HepG2 (cell line): Measurements from ENCODE around the gene IGLON5. TPM values are rescaled to one million over a fixed set of nuclear protein-coding genes. Genes with fewer than 3 reads are reported as not detected.

ENCODE experiments used
- BATF2 ChIP-seq: sonication (generic); formaldehyde crosslinking; IDR thresholded peaks from 2 replicates; pipeline ENCODE4 v1.8.0; 2022; ENCODE audit warnings: mild to moderate bottlenecking, missing genetic modification reagents, moderate library complexity
- CBX5 ChIP-seq: sonication (generic); formaldehyde crosslinking; IDR thresholded peaks from 2 replicates; pipeline ENCODE4 v1.4.0; 2020; ENCODE audit warnings: missing genetic modification reagents, borderline replicate concordance
- GATAD1 ChIP-seq: IDR thresholded peaks from 2 replicates; pipeline ENCODE4 v1.6.1; 2016; ENCODE audit warnings: missing genetic modification reagents, missing compliant biosample characterization
- GATAD2A ChIP-seq: IDR thresholded peaks from 2 replicates; pipeline ENCODE4 v1.6.1; 2016
- GMEB2 ChIP-seq: IDR thresholded peaks from 2 replicates; pipeline ENCODE4 v1.6.1; 2016; ENCODE audit warnings: missing biosample characterization, missing genetic modification reagents, low read depth
- KDM4B ChIP-seq: sonication (generic); formaldehyde crosslinking; IDR thresholded peaks from 2 replicates; pipeline ENCODE4 v1.4.0; 2020; ENCODE audit warnings: missing genetic modification reagents
- MAFG ChIP-seq: sonication (generic); formaldehyde crosslinking; IDR thresholded peaks from 2 replicates; pipeline ENCODE4 v1.5.1; 2020; ENCODE audit warnings: mild to moderate bottlenecking, missing genetic modification reagents
- MTF1 ChIP-seq: sonication (generic); formaldehyde crosslinking; IDR thresholded peaks from 2 replicates; pipeline ENCODE4 v1.5.0; 2020; ENCODE audit warnings: missing genetic modification reagents
- MYC ChIP-seq: sonication (generic); formaldehyde crosslinking; IDR thresholded peaks from 2 replicates; pipeline ENCODE4 v1.9.0; 2021; ENCODE audit warnings: missing genetic modification reagents, borderline replicate concordance
- NFKBIZ ChIP-seq: IDR thresholded peaks from 2 replicates; pipeline ENCODE4 v1.6.1; 2018; ENCODE audit warnings: missing genetic modification reagents, missing compliant biosample characterization
- NR2C2 ChIP-seq: sonication (generic); formaldehyde crosslinking; IDR thresholded peaks from 2 replicates; pipeline ENCODE4 v1.4.0; 2020; ENCODE audit warnings: missing genetic modification reagents, mild to moderate bottlenecking, moderate library complexity, borderline replicate concordance
- PRMT3 ChIP-seq: sonication (generic); formaldehyde crosslinking; IDR thresholded peaks from 2 replicates; pipeline ENCODE4 v1.8.1; 2022; ENCODE audit warnings: low read depth, mild to moderate bottlenecking, moderate library complexity, missing genetic modification reagents, borderline replicate concordance
- RBFOX2 ChIP-seq: fragments of 200-400 bp; formaldehyde crosslinking; IDR thresholded peaks from 2 replicates; pipeline ENCODE4 v1.6.1; 2017; ENCODE audit warnings: low read depth, mild to moderate bottlenecking, low read length
- RELA ChIP-seq: sonication (generic); formaldehyde crosslinking; IDR thresholded peaks from 2 replicates; pipeline ENCODE4 v1.4.0; 2020; ENCODE audit warnings: missing genetic modification reagents
- SMARCE1 ChIP-seq: fragments of 450-650 bp; IDR thresholded peaks from 2 replicates; pipeline ENCODE4 v1.6.1; 2017; ENCODE audit warnings: borderline replicate concordance
- SP1 ChIP-seq, 2 experiments: fragments of 450-650 bp in 1 of 2; sonication (generic) in 1 of 2; formaldehyde crosslinking in 1 of 2; IDR thresholded peaks; 2 replicates each; pipeline versions ENCODE4 v1.4.0 to v1.6.1; 2016 to 2020; ENCODE audit warnings: missing genetic modification reagents in 1 of 2
- SP140L ChIP-seq: sonication (generic); formaldehyde crosslinking; IDR thresholded peaks from 2 replicates; pipeline ENCODE4 v1.4.0; 2020; ENCODE audit warnings: missing genetic modification reagents, borderline replicate concordance
- SP5 ChIP-seq: IDR thresholded peaks from 2 replicates; pipeline ENCODE4 v1.6.1; 2016; ENCODE audit warnings: low read depth, borderline replicate concordance
- ZBTB20 ChIP-seq: sonication (generic); formaldehyde crosslinking; IDR thresholded peaks from 2 replicates; pipeline ENCODE4 v1.8.1; 2023; ENCODE audit warnings: missing genetic modification reagents, low read depth, mild to moderate bottlenecking, borderline replicate concordance
- ZBTB7B ChIP-seq: sonication (generic); formaldehyde crosslinking; IDR thresholded peaks from 2 replicates; pipeline ENCODE4 v1.4.0; 2020; ENCODE audit warnings: missing genetic modification reagents
- ZHX1 ChIP-seq: sonication (generic); formaldehyde crosslinking; IDR thresholded peaks from 2 replicates; pipeline ENCODE4 v1.8.1; 2022; ENCODE audit warnings: low read depth, mild to moderate bottlenecking, missing genetic modification reagents
- ZNF160 ChIP-seq: sonication (generic); formaldehyde crosslinking; IDR thresholded peaks from 2 replicates; pipeline ENCODE4 v1.8.0; 2022; ENCODE audit warnings: mild to moderate bottlenecking, inconsistent platforms, missing genetic modification reagents
- ZNF761 ChIP-seq: sonication (generic); formaldehyde crosslinking; conservative IDR thresholded peaks from 2 replicates; pipeline ENCODE4 v1.4.0; 2020; ENCODE audit warnings: mild to moderate bottlenecking, missing genetic modification reagents
- ZNF768 ChIP-seq: sonication (generic); formaldehyde crosslinking; IDR thresholded peaks from 2 replicates; pipeline ENCODE4 v1.4.0; 2020; ENCODE audit warnings: missing genetic modification reagents
- ZNF772 ChIP-seq: sonication (generic); formaldehyde crosslinking; IDR thresholded peaks from 2 replicates; pipeline ENCODE4 v1.5.0; 2020; ENCODE audit warnings: mild to moderate bottlenecking, missing genetic modification reagents
- ZNF788 ChIP-seq: sonication (generic); formaldehyde crosslinking; IDR thresholded peaks from 2 replicates; pipeline ENCODE4 v1.5.0; 2020; ENCODE audit warnings: mild to moderate bottlenecking, missing genetic modification reagents, borderline replicate concordance
- ZNF883 ChIP-seq: sonication (generic); formaldehyde crosslinking; IDR thresholded peaks from 2 replicates; pipeline ENCODE4 v1.5.1; 2020; ENCODE audit warnings: mild to moderate bottlenecking, missing genetic modification reagents; ENCODE audit errors: not compliant biosample characterization
- polyA plus RNA-seq, 8 experiments: library from polyadenylated mRNA; depleted of rRNA in 3 of 8; stranded (reverse) in 7 of 8; unstranded in 1 of 8; fragments of >200 nt; fragmentation: Illumina TruSeq in 4 of 8; extraction: Trizol in 4 of 8; gene quantifications; 2 replicates each; pipeline versions ENCODE4 v1.2.1 to v1.2.3, GENCODE V29; 2011 to 2016; ENCODE audit warnings: low read depth in 4 of 8, missing spikeins in 1 of 8, mixed read lengths in 1 of 8; ENCODE audit not compliant: insufficient read depth in 1 of 8
- total RNA-seq, 5 experiments: library from RNA; depleted of rRNA; stranded (reverse); fragments of >200 nt; fragmentation: Illumina TruSeq; extraction: Trizol; gene quantifications; 2 replicates each; pipeline ENCODE4 v1.2.3, GENCODE V29; 2016; ENCODE audit warnings: low read depth in 1 of 5

Gene IGLON5
- total and polyA plus RNA-seq, 2 of the 13 experiments (the other 11 are each of a cell fraction or from before 2014, with no cell fraction given), result 0.04 to 5.7 TPM

- TF ChIP-seq ZNF883 (CRISPR knock-in tag) (peak; percentile 23), NR2C2 (CRISPR knock-in tag) (0 out of 2 replicates have a peak, but pooled peaks have one; percentile 23), GMEB2 (CRISPR knock-in tag) (no peak), CBX5 (CRISPR knock-in tag) (peak; percentile 24; the same call in 1 of the 2 replicates), GATAD2A (CRISPR knock-in tag) (0 out of 2 replicates have a peak, but pooled peaks have one; percentile 14), KDM4B (CRISPR knock-in tag) (0 out of 2 replicates have a peak, but pooled peaks have one; percentile 11), RBFOX2 (peak; percentile 68; the same call in 1 of the 2 replicates), MTF1 (CRISPR knock-in tag) (no peak), ZNF788 (CRISPR knock-in tag) (peak; percentile 49; the same call in 1 of the 2 replicates), SMARCE1 (no peak), SP140L (CRISPR knock-in tag) (no peak), ZHX1 (no peak), ZNF761 (no peak), SP5 (CRISPR knock-in tag) (peak; percentile 59), NFKBIZ (CRISPR knock-in tag) (0 out of 2 replicates have a peak, but pooled peaks have one; percentile 30), BATF2 (CRISPR knock-in tag) (no peak), ZBTB20 (CRISPR knock-in tag) (no peak), ZNF772 (0 out of 2 replicates have a peak, but pooled peaks have one; percentile 12), MAFG (CRISPR knock-in tag) (no peak), RELA (CRISPR knock-in tag) (no peak), ZBTB7B (peak; percentile 63), ZNF160 (CRISPR knock-in tag) (no peak), GATAD1 (0 out of 2 replicates have a peak, but pooled peaks have one; percentile 29), ZNF768 (peak; percentile 46; the same call in 1 of the 2 replicates), SP1 (IDR thresholded peaks at IDR 0.05) (no peak), SP1 (CRISPR knock-in tag; IDR thresholded peaks at IDR 0.05) (peak; percentile 54), PRMT3 (CRISPR knock-in tag) (no peak), MYC (CRISPR knock-in tag) (peak; percentile 60; the same call in 1 of the 2 replicates)
Observed at GRCh38 chr19:51338563-51339312, 27.3 kb downstream of the IGLON5 start (continued).
